KMS-11 (cell line): ENCODE results near the gene LMNTD2.

Experiments
- H2AFZ ChIP-seq: fragments of 200-600 bp; sonication (generic); 2 replicates; pipeline ENCODE4 v1.6.1; 2016; ENCODE audit warnings: antibody characterized with exemption, mixed run types, low read depth
- H3K27ac ChIP-seq: fragments of 200-600 bp; sonication (generic); 2 replicates; pipeline ENCODE4 v1.6.1; 2016; ENCODE audit warnings: mild to moderate bottlenecking, mixed run types
- H3K27me3 ChIP-seq: fragments of 200-600 bp; sonication (generic); 2 replicates; pipeline ENCODE4 v1.6.1; 2017; ENCODE audit warnings: mild to moderate bottlenecking, low read depth, mixed run types, moderate library complexity; ENCODE audit not compliant: insufficient read depth
- H3K36me3 ChIP-seq: fragments of 200-600 bp; sonication (generic); 2 replicates; pipeline ENCODE4 v1.6.1; 2017; ENCODE audit warnings: mild to moderate bottlenecking, mixed run types; ENCODE audit not compliant: insufficient read depth
- H3K4me1 ChIP-seq: fragments of 200-600 bp; sonication (generic); 2 replicates; pipeline ENCODE4 v1.6.1; 2016; ENCODE audit warnings: mild to moderate bottlenecking, low read depth, mixed run types; ENCODE audit not compliant: poor library complexity, severe bottlenecking
- H3K4me2 ChIP-seq: fragments of 200-600 bp; sonication (generic); 2 replicates; pipeline ENCODE4 v1.7.0; 2016; ENCODE audit warnings: mild to moderate bottlenecking, mixed run types
- H3K4me3 ChIP-seq: fragments of 200-600 bp; sonication (generic); IDR thresholded peaks from 2 replicates; pipeline ENCODE4 v1.6.1; 2017; ENCODE audit warnings: low read depth, low read length, mixed read lengths; ENCODE audit not compliant: insufficient read depth
- H3K79me2 ChIP-seq: fragments of 200-600 bp; sonication (generic); 2 replicates; pipeline ENCODE4 v1.6.1; 2016; ENCODE audit warnings: low read depth, mixed run types; ENCODE audit not compliant: insufficient read depth
- H3K9ac ChIP-seq: fragments of 200-600 bp; sonication (generic); 2 replicates; pipeline ENCODE4 v1.6.1; 2016; ENCODE audit warnings: mild to moderate bottlenecking, mixed run types
- H4K20me1 ChIP-seq: fragments of 200-600 bp; sonication (generic); 2 replicates; pipeline ENCODE4 v1.6.1; 2016; ENCODE audit warnings: mild to moderate bottlenecking, mixed run types; ENCODE audit not compliant: insufficient read depth
- CTCF ChIP-seq: fragments of 200-600 bp; sonication (generic); conservative IDR thresholded peaks from 2 replicates; pipeline ENCODE4 v1.6.1; 2017; ENCODE audit warnings: low read depth, mild to moderate bottlenecking, antibody characterized with exemption, low read length, moderate library complexity, mixed read lengths

LMNTD2 gene

GRCh38 chr11:504994-505344 lies 55.6 kb downstream of the LMNTD2 start:
- Histone ChIP-seq H3K79me2 (peaks cover 16% of the 10 kb centered on the region), H2AFZ (no peak overlapping the region), H3K4me3 (no peak overlapping the region), H3K4me2 (no peak overlapping the region), H3K4me1 (peaks cover 14% of the 10 kb centered on the region), H3K36me3 (no peaks in the 10 kb centered on the region), H3K27ac (no peak overlapping the region), H3K27me3 (no peaks in the 10 kb centered on the region), H4K20me1 (no peaks in the 10 kb centered on the region), H3K9ac (no peak overlapping the region)
- no peak for TF ChIP-seq CTCF
